GM12878 (cell line): ENCODE results near the gene GM2A. TPM values are rescaled to one million over a fixed set of nuclear protein-coding genes. Genes with fewer than 3 reads are reported as not detected.

Source experiments
- ATAC-seq: fragments of 200-7000 bp; cut with Tn5 transposase; 3 replicates; pipeline ENCODE4 v1.9.1; 2020; ENCODE audit warnings: mild to moderate bottlenecking, moderate library complexity
- BruUV-seq: library from RNA; stranded (reverse); fragments of 400-500 nt; replicated peaks from 2 replicates; lab custom pipeline; 2021; lab: Mats Ljungman, UMichigan
- CTCF ChIA-PET: fragments of 300-600 bp; sonication (Branson Sonifier 250); formaldehyde crosslinking; extraction: SDS; loops from one replicate; lab custom pipeline; 2021; ENCODE audit warnings: inconsistent platforms; lab: Yijun Ruan, JAX
- POLR2A ChIA-PET: fragments of 350-600 bp; formaldehyde crosslinking; extraction: SDS; loops from one replicate; lab custom pipeline; 2021; ENCODE audit warnings: inconsistent platforms; lab: Charles Lee
- RAD21 ChIA-PET: fragments of 300-600 bp; sonication (Branson Sonifier 250); formaldehyde crosslinking; loops from one replicate; lab custom pipeline; 2023; ENCODE audit warnings: antibody characterized with exemption; ENCODE audit not compliant: unreplicated experiment; lab: Charles Lee
- SMC1A ChIA-PET: fragments of 300-600 bp; sonication (Branson Sonifier 250); formaldehyde crosslinking; loops from one replicate; lab custom pipeline; 2023; ENCODE audit not compliant: unreplicated experiment, uncharacterized antibody; lab: Charles Lee
- DNase-seq: peaks from one replicate; pipeline ENCODE4 v3.0.0-alpha.2; 2011; ENCODE audit warnings: low read depth, low spot score
- FAIRE-seq: peaks from 3 replicates; lab custom pipeline; 2011; peaks lifted over from hg19 to GRCh38; lab: Jason Lieb, UNC
- H2AFZ ChIP-seq: 2 replicates; pipeline ENCODE4 v1.6.0; 2011; ENCODE audit warnings: low read depth, low read length, control low read depth; ENCODE audit not compliant: control insufficient read depth
- H3K27ac ChIP-seq: 2 replicates; pipeline ENCODE4 v1.5.1; 2011; ENCODE audit warnings: control low read depth; ENCODE audit not compliant: control insufficient read depth, insufficient read depth
- H3K27me3 ChIP-seq, 2 experiments: replicated peaks in 1 of 2; 2 replicates each; pipeline versions ENCODE4 v1.6.0 to v1.6.1; 2011; ENCODE audit warnings: low read length in 1 of 2; ENCODE audit not compliant: control insufficient read depth in 2 of 2, insufficient read depth in 2 of 2
- H3K36me3 ChIP-seq, 2 experiments: 2 replicates each; pipeline ENCODE4 v1.5.1; 2011; ENCODE audit warnings: low read length in 1 of 2; ENCODE audit not compliant: control insufficient read depth in 2 of 2, insufficient read depth in 2 of 2
- H3K4me1 ChIP-seq: 2 replicates; pipeline ENCODE4 v1.6.1; 2011; ENCODE audit warnings: mild to moderate bottlenecking, low read length, moderate library complexity, mixed read lengths; ENCODE audit not compliant: control insufficient read depth, insufficient read depth
- H3K4me2 ChIP-seq: 2 replicates; pipeline ENCODE4 v1.6.0; 2011; ENCODE audit warnings: control low read depth; ENCODE audit not compliant: control insufficient read depth, insufficient read depth
- H3K4me3 ChIP-seq: fragments of 200-600 bp; sonication (generic); 2 replicates; pipeline ENCODE4 v1.5.1; 2016
- H3K79me2 ChIP-seq: 2 replicates; pipeline ENCODE4 v1.6.0; 2011; ENCODE audit warnings: low read length; ENCODE audit not compliant: control insufficient read depth, insufficient read depth
- H3K9ac ChIP-seq: 2 replicates; pipeline ENCODE4 v1.8.0; 2011; ENCODE audit warnings: low read length, control low read depth, mixed read lengths; ENCODE audit not compliant: control insufficient read depth, insufficient read depth
- H3K9me3 ChIP-seq: replicated peaks from 3 replicates; pipeline ENCODE4 v1.5.1; 2011; ENCODE audit warnings: mild to moderate bottlenecking, low read length; ENCODE audit not compliant: control insufficient read depth, insufficient read depth
- H4K20me1 ChIP-seq: 2 replicates; pipeline ENCODE4 v1.6.0; 2011; ENCODE audit not compliant: control insufficient read depth, insufficient read depth
- CBX5 ChIP-seq: sonication (generic); IDR thresholded peaks from 2 replicates; pipeline ENCODE4 v1.6.1; 2016; ENCODE audit warnings: low read depth, moderate library complexity, mild to moderate bottlenecking, inconsistent platforms
- E2F4 ChIP-seq: IDR thresholded peaks from 2 replicates; pipeline ENCODE4 v1.6.1; 2012; ENCODE audit warnings: low read depth, low read length, improper control_type of control experiment
- GATAD2B ChIP-seq: fragments of 450-650 bp; conservative IDR thresholded peaks from 2 replicates; pipeline ENCODE4 v1.6.1; 2017; ENCODE audit warnings: low read depth, mild to moderate bottlenecking, moderate library complexity
- IKZF2 ChIP-seq, 2 experiments: fragments of 450-650 bp; IDR thresholded peaks; 2 replicates each; pipeline ENCODE4 v1.6.1; 2017; ENCODE audit warnings: mild to moderate bottlenecking in 2 of 2, moderate library complexity in 2 of 2
- LARP7 ChIP-seq: fragments of 450-650 bp; IDR thresholded peaks from 2 replicates; pipeline ENCODE4 v1.6.1; 2017; ENCODE audit warnings: mild to moderate bottlenecking
- MEF2B ChIP-seq: fragments of 450-650 bp; IDR thresholded peaks from 2 replicates; pipeline ENCODE4 v1.6.1; 2018; ENCODE audit warnings: mild to moderate bottlenecking, moderate library complexity; ENCODE audit not compliant: partially characterized antibody, poor library complexity, severe bottlenecking
- MTA3 ChIP-seq: IDR thresholded peaks from 2 replicates; pipeline ENCODE4 v1.6.1; 2012; ENCODE audit warnings: low read length, inconsistent platforms, borderline replicate concordance
- NFIC ChIP-seq: IDR thresholded peaks from 2 replicates; pipeline ENCODE4 v1.6.1; 2012; ENCODE audit warnings: low read depth, mild to moderate bottlenecking, inconsistent platforms, low read length, moderate library complexity
- POLR2AphosphoS5 ChIP-seq: IDR thresholded peaks from 2 replicates; pipeline ENCODE4 v1.6.1; 2011; ENCODE audit warnings: mild to moderate bottlenecking, low read length, inconsistent platforms
- RAD51 ChIP-seq: fragments of 450-650 bp; IDR thresholded peaks from 2 replicates; pipeline ENCODE4 v1.6.1; 2016; ENCODE audit warnings: moderate library complexity, mild to moderate bottlenecking, inconsistent platforms
- SIN3A ChIP-seq: IDR thresholded peaks from 2 replicates; pipeline ENCODE4 v1.6.1; 2012; ENCODE audit warnings: low read depth, low read length, improper control_type of control experiment
- SMAD5 ChIP-seq: IDR thresholded peaks from 2 replicates; pipeline ENCODE4 v1.6.1; 2016; ENCODE audit warnings: antibody characterized with exemption, low read depth
- SMARCA5 ChIP-seq: fragments of 450-650 bp; IDR thresholded peaks from 2 replicates; pipeline ENCODE4 v1.6.1; 2017; ENCODE audit warnings: mild to moderate bottlenecking
- SRF ChIP-seq, 2 experiments: IDR thresholded peaks; 2 replicates each; pipeline ENCODE4 v1.6.1; 2011; ENCODE audit warnings: low read depth in 2 of 2, low read length in 2 of 2, mild to moderate bottlenecking in 1 of 2, moderate library complexity in 1 of 2
- TBL1XR1 ChIP-seq: IDR thresholded peaks from 2 replicates; pipeline ENCODE4 v1.6.1; 2012; ENCODE audit warnings: low read depth, low read length, improper control_type of control experiment
- in situ Hi-C: fragments of 300-500 bp; cut with MboI; formaldehyde crosslinking; loops from 9 replicates; pipeline ENCODE4 v1.14.3; 2018; ENCODE audit warnings: mixed read lengths
- intact Hi-C: fragments of 100-400 bp; cut with micrococcal nuclease; formaldehyde crosslinking; loops from one replicate; pipeline ENCODE4 v1.14.2; 2022; ENCODE audit not compliant: unreplicated experiment
- polyA plus RNA-seq, 11 experiments: library from polyadenylated mRNA; depleted of rRNA in 4 of 11; unstranded in 6 of 11; stranded (reverse) in 5 of 11; fragments of >200 nt; fragmentation: Nextera tagmentation in 4 of 11; fragmentation: Illumina TruSeq in 1 of 11; extraction: Ambion mirVana in 4 of 11; extraction: Trizol in 1 of 11; gene quantifications; 1 replicate in 1 of 11; 2 replicates in 10 of 11; pipeline versions ENCODE4 v1.2.1 to v1.2.3, GENCODE V29; 2011 to 2016; ENCODE audit warnings: inconsistent platforms in 2 of 11, missing spikeins in 2 of 11, low read depth in 1 of 11
- total RNA-seq, 4 experiments: library from RNA; depleted of rRNA in 3 of 4; stranded (reverse); fragments of >200 nt in 3 of 4; fragmentation: Illumina TruSeq in 1 of 4; extraction: Trizol in 1 of 4; gene quantifications; 2 replicates each; pipeline versions ENCODE4 v1.2.1 to v1.2.3, GENCODE V29; 2013 to 2021
- TF ChIP-seq, protein P1 (sequence below): fragments of 150-350 bp; IDR thresholded peaks from 2 replicates; pipeline ENCODE4 v1.6.1; 2014; ENCODE audit warnings: mild to moderate bottlenecking, low read depth, low read length
- TF ChIP-seq, protein P2 (sequence below): IDR thresholded peaks from 2 replicates; pipeline ENCODE4 v1.6.1; 2012; ENCODE audit warnings: low read length, inconsistent platforms
- TF ChIP-seq, protein P3 (sequence below): fragments of 450-650 bp; conservative IDR thresholded peaks from 2 replicates; pipeline ENCODE4 v1.6.1; 2017; ENCODE audit warnings: mild to moderate bottlenecking, moderate library complexity
- TF ChIP-seq, protein P4 (sequence below): IDR thresholded peaks from 2 replicates; pipeline ENCODE4 v1.6.1; 2012; ENCODE audit warnings: low read depth, low read length, improper control_type of control experiment

The GM2A gene
- total and polyA plus RNA-seq, 10 of the 15 experiments (the other 5 are each of a cell fraction or from before 2014, with no cell fraction given): 33.6 to 106 (median 68.2) TPM

GRCh38 chr5:151310932-151311331 lies 57.9 kb downstream of the GM2A start:
- H3K27ac ChIP-seq: no peak overlapping the region
- H3K79me2 ChIP-seq: no peaks in the 10 kb centered on the region
- no peak overlapping the region for H3K9ac ChIP-seq
- FAIRE-seq (no peak), ATAC-seq (no peak), DNase-seq (no peak)
- H3K4me3 ChIP-seq: no peak overlapping the region
- ChIA-PET POLR2A (no interaction called here), SMC1A (interaction anchor here (1.0 kb wide), 1 partner anchor 198 kb away, joined by 3 read pairs; no protein-coding TSS in a partner anchor), RAD21 (interaction anchor here (0.6 to 1.0 kb wide), 2 partner anchors 14 to 337 kb away, joined by 3 read pairs; no protein-coding TSS in a partner anchor), CTCF (interaction anchor here (0.6 kb wide), 1 partner anchor 11 kb away, joined by 3 read pairs; no protein-coding TSS in a partner anchor)
- H3K4me1 ChIP-seq: no peaks in the 10 kb centered on the region
- H3K36me3 ChIP-seq: no peaks in the 10 kb centered on the region
- in situ Hi-C loops: no loop called here
- H4K20me1 ChIP-seq: no peaks in the 10 kb centered on the region
- H2AFZ ChIP-seq: no peak overlapping the region
- no peaks in the 10 kb centered on the region; a peak in 1 of 4 replicates for H3K27me3 ChIP-seq
- BruUV-seq: no TSS peak
- intact Hi-C loops: loop anchor here (10.0 kb wide), 2 partner anchors 306 to 506 kb away; no protein-coding TSS in a partner anchor
- H3K4me2 ChIP-seq: no peak overlapping the region
- H3K9me3 ChIP-seq: no peaks in the 10 kb centered on the region; the same call in 2 of the 3 replicates
- TF ChIP-seq CBX5 (no peak), SMAD5 (no peak), SMARCA5 (no peak), E2F4 (no peak), MTA3 (no peak), LARP7 (no peak), MEF2B (no peak), TBL1XR1 (no peak), IKZF2 (IDR thresholded peaks at IDR 0.05) (no peak), SIN3A (no peak), RAD51 (no peak), SRF (IDR thresholded peaks at IDR 0.05; ENCODE audit: low read depth in 2 of 2, low read length in 2 of 2) (no peak), GATAD2B (no peak), POLR2AphosphoS5 (no peak), NFIC (no peak)
- TF ChIP-seq, protein P1, sequence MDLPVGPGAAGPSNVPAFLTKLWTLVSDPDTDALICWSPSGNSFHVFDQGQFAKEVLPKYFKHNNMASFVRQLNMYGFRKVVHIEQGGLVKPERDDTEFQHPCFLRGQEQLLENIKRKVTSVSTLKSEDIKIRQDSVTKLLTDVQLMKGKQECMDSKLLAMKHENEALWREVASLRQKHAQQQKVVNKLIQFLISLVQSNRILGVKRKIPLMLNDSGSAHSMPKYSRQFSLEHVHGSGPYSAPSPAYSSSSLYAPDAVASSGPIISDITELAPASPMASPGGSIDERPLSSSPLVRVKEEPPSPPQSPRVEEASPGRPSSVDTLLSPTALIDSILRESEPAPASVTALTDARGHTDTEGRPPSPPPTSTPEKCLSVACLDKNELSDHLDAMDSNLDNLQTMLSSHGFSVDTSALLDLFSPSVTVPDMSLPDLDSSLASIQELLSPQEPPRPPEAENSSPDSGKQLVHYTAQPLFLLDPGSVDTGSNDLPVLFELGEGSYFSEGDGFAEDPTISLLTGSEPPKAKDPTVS: no peak
- TF ChIP-seq, protein P2, sequence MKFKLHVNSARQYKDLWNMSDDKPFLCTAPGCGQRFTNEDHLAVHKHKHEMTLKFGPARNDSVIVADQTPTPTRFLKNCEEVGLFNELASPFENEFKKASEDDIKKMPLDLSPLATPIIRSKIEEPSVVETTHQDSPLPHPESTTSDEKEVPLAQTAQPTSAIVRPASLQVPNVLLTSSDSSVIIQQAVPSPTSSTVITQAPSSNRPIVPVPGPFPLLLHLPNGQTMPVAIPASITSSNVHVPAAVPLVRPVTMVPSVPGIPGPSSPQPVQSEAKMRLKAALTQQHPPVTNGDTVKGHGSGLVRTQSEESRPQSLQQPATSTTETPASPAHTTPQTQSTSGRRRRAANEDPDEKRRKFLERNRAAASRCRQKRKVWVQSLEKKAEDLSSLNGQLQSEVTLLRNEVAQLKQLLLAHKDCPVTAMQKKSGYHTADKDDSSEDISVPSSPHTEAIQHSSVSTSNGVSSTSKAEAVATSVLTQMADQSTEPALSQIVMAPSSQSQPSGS: no peak
- TF ChIP-seq, protein P3, sequence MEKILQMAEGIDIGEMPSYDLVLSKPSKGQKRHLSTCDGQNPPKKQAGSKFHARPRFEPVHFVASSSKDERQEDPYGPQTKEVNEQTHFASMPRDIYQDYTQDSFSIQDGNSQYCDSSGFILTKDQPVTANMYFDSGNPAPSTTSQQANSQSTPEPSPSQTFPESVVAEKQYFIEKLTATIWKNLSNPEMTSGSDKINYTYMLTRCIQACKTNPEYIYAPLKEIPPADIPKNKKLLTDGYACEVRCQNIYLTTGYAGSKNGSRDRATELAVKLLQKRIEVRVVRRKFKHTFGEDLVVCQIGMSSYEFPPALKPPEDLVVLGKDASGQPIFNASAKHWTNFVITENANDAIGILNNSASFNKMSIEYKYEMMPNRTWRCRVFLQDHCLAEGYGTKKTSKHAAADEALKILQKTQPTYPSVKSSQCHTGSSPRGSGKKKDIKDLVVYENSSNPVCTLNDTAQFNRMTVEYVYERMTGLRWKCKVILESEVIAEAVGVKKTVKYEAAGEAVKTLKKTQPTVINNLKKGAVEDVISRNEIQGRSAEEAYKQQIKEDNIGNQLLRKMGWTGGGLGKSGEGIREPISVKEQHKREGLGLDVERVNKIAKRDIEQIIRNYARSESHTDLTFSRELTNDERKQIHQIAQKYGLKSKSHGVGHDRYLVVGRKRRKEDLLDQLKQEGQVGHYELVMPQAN: no peak
- TF ChIP-seq, protein P4, sequence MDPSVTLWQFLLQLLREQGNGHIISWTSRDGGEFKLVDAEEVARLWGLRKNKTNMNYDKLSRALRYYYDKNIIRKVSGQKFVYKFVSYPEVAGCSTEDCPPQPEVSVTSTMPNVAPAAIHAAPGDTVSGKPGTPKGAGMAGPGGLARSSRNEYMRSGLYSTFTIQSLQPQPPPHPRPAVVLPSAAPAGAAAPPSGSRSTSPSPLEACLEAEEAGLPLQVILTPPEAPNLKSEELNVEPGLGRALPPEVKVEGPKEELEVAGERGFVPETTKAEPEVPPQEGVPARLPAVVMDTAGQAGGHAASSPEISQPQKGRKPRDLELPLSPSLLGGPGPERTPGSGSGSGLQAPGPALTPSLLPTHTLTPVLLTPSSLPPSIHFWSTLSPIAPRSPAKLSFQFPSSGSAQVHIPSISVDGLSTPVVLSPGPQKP: no peak
